ENCODE data around the gene NPC1L1. TPM values are rescaled to one million over a fixed set of nuclear protein-coding genes. Genes with fewer than 3 reads are reported as not detected.

Gene NPC1L1
- polyA plus RNA-seq, 1 donor from 2014 or later, result not detected

GRCh38 chr7:44517175-44517574 lies 24.0 kb downstream of the NPC1L1 start:
- H3K9me2 ChIP-seq (ENCODE audit: insufficient read depth, low read length), result no peaks in the 10 kb centered on the region
- H3K4me2 ChIP-seq (ENCODE audit: low read length), result no peak overlapping the region
- H3F3A ChIP-seq (ENCODE audit: insufficient read depth, low read length, poor library complexity, severe bottlenecking), result no peaks in the 10 kb centered on the region
- H3K27me3 ChIP-seq (ENCODE audit: insufficient read depth, low read depth, low read length), result no peaks in the 10 kb centered on the region
- no peak for TF ChIP-seq SMC3 (conservative IDR thresholded peaks at IDR 0.05; ENCODE audit: poor library complexity)
- no peak for TF ChIP-seq REST (IDR thresholded peaks at IDR 0.05; ENCODE audit: borderline replicate concordance)
- no peak for TF ChIP-seq TAF1 (IDR thresholded peaks at IDR 0.05; ENCODE audit: low read depth)
- TF ChIP-seq MXI1 (conservative IDR thresholded peaks at IDR 0.05; ENCODE audit: poor library complexity, severe bottlenecking), result no peak
- no peak for TF ChIP-seq POLR2AphosphoS5 (IDR thresholded peaks at IDR 0.05)
- TF ChIP-seq EP300 (conservative IDR thresholded peaks at IDR 0.05; ENCODE audit: poor library complexity, severe bottlenecking), result no peak
- no peak for TF ChIP-seq RAD21 (conservative IDR thresholded peaks at IDR 0.05)
- no peak for TF ChIP-seq EZH2 (IDR thresholded peaks at IDR 0.05; ENCODE audit: borderline replicate concordance, insufficient read depth, low read length, poor library complexity, severe bottlenecking)
- no peak for TF ChIP-seq CTCF (IDR thresholded peaks at IDR 0.05; ENCODE audit: poor library complexity, severe bottlenecking)
- H3K27ac ChIP-seq (ENCODE audit: low read length), result no peak overlapping the region
- H3K79me2 ChIP-seq (replicated peaks; ENCODE audit: insufficient read depth, low read length), result no peaks in the 10 kb centered on the region
- no peak overlapping the region for H2AFZ ChIP-seq (ENCODE audit: low read depth, low read length)
- H4K20me1 ChIP-seq (ENCODE audit: insufficient read depth), result no peaks in the 10 kb centered on the region
- H3K4me3 ChIP-seq (ENCODE audit: low read length), result no peak overlapping the region
- H3K36me3 ChIP-seq (ENCODE audit: insufficient read depth, low read length), result no peaks in the 10 kb centered on the region
- H3K9me3 ChIP-seq (ENCODE audit: low read length), result no peaks in the 10 kb centered on the region
- H3K9ac ChIP-seq (ENCODE audit: low read length), result no peak overlapping the region

GRCh38 chr7:44515590-44516268 lies 25.4 kb downstream of the NPC1L1 start:
- H3K27ac ChIP-seq (ENCODE audit: low read length), result no peak overlapping the region
- no peak overlapping the region for H3K9ac ChIP-seq (ENCODE audit: low read length)
- no peaks in the 10 kb centered on the region for H3K79me2 ChIP-seq (replicated peaks; ENCODE audit: insufficient read depth, low read length)
- TF ChIP-seq REST (IDR thresholded peaks at IDR 0.05; ENCODE audit: borderline replicate concordance), result no peak
- no peak for TF ChIP-seq RAD21 (conservative IDR thresholded peaks at IDR 0.05)
- TF ChIP-seq EP300 (conservative IDR thresholded peaks at IDR 0.05; ENCODE audit: poor library complexity, severe bottlenecking), result no peak
- TF ChIP-seq EZH2 (IDR thresholded peaks at IDR 0.05; ENCODE audit: borderline replicate concordance, insufficient read depth, low read length, poor library complexity, severe bottlenecking), result no peak
- TF ChIP-seq POLR2AphosphoS5 (IDR thresholded peaks at IDR 0.05), result no peak
- TF ChIP-seq CTCF (IDR thresholded peaks at IDR 0.05; ENCODE audit: poor library complexity, severe bottlenecking), result no peak
- TF ChIP-seq SMC3 (conservative IDR thresholded peaks at IDR 0.05; ENCODE audit: poor library complexity), result no peak
- TF ChIP-seq MXI1 (conservative IDR thresholded peaks at IDR 0.05; ENCODE audit: poor library complexity, severe bottlenecking), result no peak
- no peak for TF ChIP-seq TAF1 (IDR thresholded peaks at IDR 0.05; ENCODE audit: low read depth)
- no peaks in the 10 kb centered on the region for H3K36me3 ChIP-seq (ENCODE audit: insufficient read depth, low read length)
- no peaks in the 10 kb centered on the region for H3K9me3 ChIP-seq (ENCODE audit: low read length)
- no peaks in the 10 kb centered on the region for H3K9me2 ChIP-seq (ENCODE audit: insufficient read depth, low read length)
- no peak overlapping the region for H3K4me3 ChIP-seq (ENCODE audit: low read length)
- H3K4me2 ChIP-seq (ENCODE audit: low read length), result no peak overlapping the region
- H3F3A ChIP-seq (ENCODE audit: insufficient read depth, low read length, poor library complexity, severe bottlenecking), result no peaks in the 10 kb centered on the region
- no peaks in the 10 kb centered on the region for H3K27me3 ChIP-seq (ENCODE audit: insufficient read depth, low read depth, low read length)
- H2AFZ ChIP-seq (ENCODE audit: low read depth, low read length), result no peak overlapping the region
- no peaks in the 10 kb centered on the region for H4K20me1 ChIP-seq (ENCODE audit: insufficient read depth)

Measured in neural cell (in vitro differentiated cells).